ENCODE results near the gene SLC8A1.
A peak's percentile ranks its signal among the peaks of the same experiment; 100 is the strongest.

The SLC8A1 gene

GRCh38 chr2:40451918-40452605 lies at the start of gene SLC8A1:
Gene SLC8A1 (minus strand): TSS chr2:40452090.
- TF ChIP-seq CTCF (IDR thresholded peaks at IDR 0.05; ENCODE audit: low read depth, low read length): no peak
- DNase-seq (ENCODE audit: extremely low read depth, low read depth): no peak

GRCh38 chr2:40499437-40499836 lies 47.5 kb upstream of the SLC8A1 start:
- TF ChIP-seq CTCF (IDR thresholded peaks at IDR 0.05; ENCODE audit: low read depth, low read length): no peak

GRCh38 chr2:40497251-40497859 lies 45.5 kb upstream of the SLC8A1 start:
- TF ChIP-seq CTCF (IDR thresholded peaks at IDR 0.05; ENCODE audit: low read depth, low read length): no peak
- no peak for DNase-seq (ENCODE audit: extremely low read depth, low read depth)

More at GRCh38 chr2:40499437-40499836, 47.5 kb upstream of the SLC8A1 start:
- no peak for DNase-seq (ENCODE audit: extremely low read depth, low read depth)

GRCh38 chr2:40489678-40489960 lies 37.7 kb upstream of the SLC8A1 start:
- no peak for TF ChIP-seq CTCF (IDR thresholded peaks at IDR 0.05; ENCODE audit: low read depth, low read length)
- no peak for DNase-seq (ENCODE audit: extremely low read depth, low read depth)

GRCh38 chr2:40488927-40489677 lies 37.2 kb upstream of the SLC8A1 start:
- TF ChIP-seq CTCF (IDR thresholded peaks at IDR 0.05; ENCODE audit: low read depth, low read length): no peak
- DNase-seq (ENCODE audit: extremely low read depth, low read depth): peak; percentile 8

GRCh38 chr2:40488101-40488601 lies 36.3 kb upstream of the SLC8A1 start:
- DNase-seq (ENCODE audit: extremely low read depth, low read depth): peak; percentile 24
- TF ChIP-seq CTCF (IDR thresholded peaks at IDR 0.05; ENCODE audit: low read depth, low read length): peak; percentile 58

- no peak for TF ChIP-seq CTCF (IDR thresholded peaks at IDR 0.05; ENCODE audit: low read depth, low read length)
- DNase-seq (ENCODE audit: extremely low read depth, low read depth): no peak
These were observed 35.7 kb upstream of the SLC8A1 start for GRCh38 chr2:40487602-40488001.

All from AG09319 (cell line).